HG02623 (cell line): ENCODE measurements around the gene LOXL3.
A peak's percentile ranks its signal among the peaks of the same experiment; 100 is the strongest.
"Not testable (repeated sequence)": the region's sequence is repeated elsewhere in the genome, so short reads cannot be mapped to it uniquely, and the experiment has no call there.

ENCODE experiments used
- ATAC-seq: cut with Tn5 transposase; IDR thresholded peaks from one replicate; pipeline ENCODE4 v1.9.1; 2021; ENCODE audit warnings: moderate library complexity; ENCODE audit not compliant: unreplicated experiment

Gene LOXL3

DNA sequence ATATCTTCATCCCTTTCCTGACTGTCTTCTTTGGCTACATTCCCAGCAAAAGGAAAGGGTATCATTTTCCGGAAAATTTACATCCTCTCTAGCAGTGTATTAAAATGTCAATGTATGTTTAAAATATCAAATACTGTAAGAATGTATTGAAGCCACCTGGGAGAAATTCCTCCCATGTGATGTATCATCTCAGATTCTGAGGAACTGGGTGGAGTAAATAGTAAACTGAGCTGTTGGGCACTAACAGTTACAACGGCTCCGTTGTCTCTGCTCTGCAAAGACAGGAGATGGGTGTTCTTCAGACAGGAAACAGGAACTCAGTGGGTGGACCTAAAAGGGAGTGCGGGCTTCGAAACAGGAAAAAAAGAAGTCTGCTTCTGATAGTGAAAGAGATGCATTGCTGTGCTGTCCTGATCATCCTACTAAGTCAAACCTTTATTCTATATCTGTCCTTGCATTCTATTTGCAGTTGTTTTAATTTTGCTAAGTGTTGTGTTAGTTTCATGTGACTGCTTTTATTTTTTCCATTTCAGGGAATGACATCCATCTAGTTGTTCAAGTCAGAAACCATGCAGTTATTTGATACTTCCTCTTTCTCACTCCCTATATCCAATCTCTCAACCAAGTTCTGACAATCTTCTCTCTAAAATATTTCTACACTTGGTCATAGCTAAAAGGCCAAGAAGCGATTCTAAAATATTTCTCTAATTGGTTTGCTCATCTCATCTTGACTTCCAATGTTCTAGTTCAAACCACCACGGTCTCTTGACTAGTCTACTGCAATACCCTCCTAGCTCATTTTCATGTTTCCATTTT, 20.2 kb upstream of the LOXL3 start:
- ATAC-seq: no peak

DNA sequence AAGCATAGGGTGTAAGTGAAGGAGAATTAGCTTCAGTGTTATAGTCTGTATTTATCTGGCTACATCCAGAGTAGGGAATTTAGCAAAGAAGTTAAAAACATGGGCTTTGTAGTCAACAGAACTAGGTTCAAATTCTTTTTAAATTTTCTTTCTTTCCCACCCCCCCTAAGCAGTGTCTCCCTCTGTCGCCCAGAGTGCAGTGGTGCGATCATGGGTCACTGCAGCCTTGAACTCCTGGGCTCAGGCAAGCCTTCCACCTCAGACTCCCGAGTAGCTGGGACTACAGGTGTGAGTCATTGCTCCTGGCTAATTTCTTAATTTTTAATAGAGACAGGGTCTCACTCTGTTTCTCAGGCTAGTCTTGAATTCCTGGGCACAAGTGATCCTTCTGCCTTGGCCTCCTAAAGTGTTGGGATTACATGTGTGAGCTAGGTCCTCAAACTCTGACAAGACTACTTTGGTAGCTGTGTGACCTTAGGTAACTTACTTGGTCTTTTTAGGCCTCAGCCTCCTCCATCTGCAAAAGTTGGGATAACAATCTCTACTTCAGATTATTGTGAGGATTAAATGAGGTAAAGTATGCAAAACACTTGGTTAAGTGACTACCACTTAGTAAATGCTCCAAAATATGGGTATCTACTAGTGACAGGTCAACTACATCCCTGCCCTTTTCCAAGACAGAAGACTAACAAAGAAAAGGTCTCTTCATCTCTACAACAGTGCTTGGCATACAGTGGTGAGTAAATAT, 18.6 kb upstream of the LOXL3 start:
- no peak for ATAC-seq

DNA sequence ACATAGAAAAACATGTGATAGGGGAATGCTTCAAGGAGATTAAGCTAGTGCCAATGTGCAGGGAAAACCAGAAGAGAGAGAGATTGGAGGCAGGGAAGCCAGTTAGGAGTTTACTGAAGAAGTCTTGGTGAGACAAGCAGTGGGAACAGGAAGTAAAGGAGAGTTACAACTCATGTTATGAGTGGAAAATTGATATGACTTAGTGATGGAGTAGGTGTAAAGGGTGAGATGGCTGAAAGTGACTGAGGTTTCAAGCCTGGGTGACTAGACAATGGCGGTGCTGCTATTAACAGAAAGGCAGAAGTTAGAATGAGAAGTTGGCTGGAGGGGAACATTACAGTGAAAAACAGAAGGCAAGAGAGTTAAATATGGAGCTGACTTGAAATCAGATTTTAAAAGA, 17.3 kb upstream of the LOXL3 start:
- ATAC-seq: peak; percentile 60

DNA sequence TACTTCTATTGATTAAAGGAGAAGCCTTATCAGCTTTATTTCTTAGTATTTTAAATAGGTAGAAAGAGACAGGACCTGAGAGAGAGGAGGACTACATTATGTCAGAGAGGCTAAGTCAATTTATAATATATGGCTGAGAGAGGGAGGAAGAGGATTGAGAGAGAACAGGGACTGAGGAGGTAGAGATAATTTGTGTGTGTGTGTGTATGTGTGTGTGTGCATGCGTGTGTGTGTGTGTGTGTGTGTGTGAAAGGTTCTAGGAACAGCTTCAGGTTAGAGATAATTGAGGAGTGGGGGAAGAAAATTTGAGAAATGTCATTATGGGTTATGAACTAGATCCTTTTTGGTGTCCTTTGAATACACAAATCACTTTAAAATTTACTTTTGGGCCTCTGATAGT, 15.9 kb upstream of the LOXL3 start:
- ATAC-seq: no peak

DNA sequence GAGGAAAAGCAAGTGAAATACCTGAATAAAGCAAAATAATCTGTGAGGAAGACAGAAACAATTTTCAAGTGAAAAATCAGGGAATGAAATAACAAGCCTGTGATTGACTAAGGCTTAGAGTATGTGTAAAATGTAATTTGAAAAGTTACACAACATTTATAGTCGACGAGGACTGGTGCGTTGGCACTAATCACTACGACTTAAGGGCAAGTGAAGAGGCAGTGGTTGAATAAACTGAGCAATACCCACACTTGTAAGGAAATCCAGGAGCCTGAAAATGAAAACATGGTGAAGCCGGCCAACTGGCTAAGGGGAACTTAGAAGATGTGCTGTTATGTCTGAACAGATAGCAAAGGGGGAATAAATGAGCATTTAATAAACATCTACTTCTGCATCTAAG, 14.1 kb upstream of the LOXL3 start:
- ATAC-seq: no peak

DNA sequence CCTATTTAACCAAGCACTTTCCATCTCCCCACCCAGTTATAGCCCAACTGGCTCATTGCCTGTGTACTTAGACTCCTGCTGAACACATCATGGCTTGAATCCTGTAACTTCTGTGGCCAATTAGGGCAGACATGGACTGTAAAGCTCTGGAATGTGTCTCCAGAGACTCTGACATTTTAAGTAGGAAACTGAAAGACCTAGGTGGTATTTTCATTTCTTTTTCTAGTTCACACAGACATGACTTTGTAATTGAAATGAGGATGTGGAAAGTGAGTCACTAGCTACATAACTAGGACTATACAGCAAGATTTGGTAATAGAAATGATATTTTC, 13.0 kb upstream of the LOXL3 start:
- no peak for ATAC-seq

DNA sequence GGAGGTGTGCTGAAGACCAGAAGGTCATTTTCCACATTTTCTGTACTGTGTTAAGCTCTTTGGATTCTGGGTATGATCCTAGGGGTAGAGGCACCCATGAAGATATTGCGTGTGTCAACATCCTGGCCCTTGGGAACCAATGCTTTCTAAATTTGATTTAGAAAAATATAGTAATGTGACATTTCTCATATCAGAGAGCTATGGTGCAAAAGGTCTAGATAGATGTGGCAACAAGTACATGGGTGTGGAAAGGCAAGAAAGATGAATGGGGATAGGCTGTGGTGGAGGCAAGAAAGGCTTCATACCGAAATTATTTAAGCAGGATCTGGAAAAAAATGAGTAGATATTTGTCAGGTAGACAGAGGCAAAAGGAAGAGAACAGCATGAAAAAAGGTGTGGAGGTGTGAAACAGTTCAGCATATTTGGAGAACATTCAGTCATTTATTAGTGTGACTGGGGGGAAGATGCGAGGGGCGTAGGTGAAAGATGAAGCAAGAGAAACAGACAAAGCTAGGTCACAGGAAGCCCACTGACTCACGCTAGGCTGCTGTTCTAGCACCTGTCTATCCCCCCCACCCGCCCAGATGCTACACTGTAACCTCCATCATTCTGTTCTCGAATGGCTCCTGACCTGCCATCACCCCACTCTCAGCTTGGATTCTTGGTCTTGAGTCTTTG, 12.5 kb upstream of the LOXL3 start:
- ATAC-seq: no peak

DNA sequence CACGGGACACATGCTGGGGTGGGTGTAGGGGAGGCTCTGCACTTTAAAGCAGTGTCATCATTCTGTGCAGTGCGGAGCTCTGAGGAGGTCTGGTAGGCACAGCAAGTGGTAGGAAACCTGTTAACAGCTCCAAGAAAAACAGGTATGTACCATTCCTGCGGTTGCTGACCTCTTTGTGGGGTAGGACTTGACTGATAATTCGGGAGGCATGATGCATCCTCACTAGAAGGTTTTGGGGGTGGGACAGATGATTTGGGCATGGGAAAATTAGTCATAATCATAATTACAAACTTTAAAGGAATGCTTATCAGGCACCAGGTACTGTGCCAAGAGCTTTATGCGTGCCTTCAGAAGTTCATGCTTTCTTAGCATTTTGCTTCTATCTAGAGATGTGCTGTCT, 10.5 kb upstream of the LOXL3 start:
- no peak for ATAC-seq

DNA sequence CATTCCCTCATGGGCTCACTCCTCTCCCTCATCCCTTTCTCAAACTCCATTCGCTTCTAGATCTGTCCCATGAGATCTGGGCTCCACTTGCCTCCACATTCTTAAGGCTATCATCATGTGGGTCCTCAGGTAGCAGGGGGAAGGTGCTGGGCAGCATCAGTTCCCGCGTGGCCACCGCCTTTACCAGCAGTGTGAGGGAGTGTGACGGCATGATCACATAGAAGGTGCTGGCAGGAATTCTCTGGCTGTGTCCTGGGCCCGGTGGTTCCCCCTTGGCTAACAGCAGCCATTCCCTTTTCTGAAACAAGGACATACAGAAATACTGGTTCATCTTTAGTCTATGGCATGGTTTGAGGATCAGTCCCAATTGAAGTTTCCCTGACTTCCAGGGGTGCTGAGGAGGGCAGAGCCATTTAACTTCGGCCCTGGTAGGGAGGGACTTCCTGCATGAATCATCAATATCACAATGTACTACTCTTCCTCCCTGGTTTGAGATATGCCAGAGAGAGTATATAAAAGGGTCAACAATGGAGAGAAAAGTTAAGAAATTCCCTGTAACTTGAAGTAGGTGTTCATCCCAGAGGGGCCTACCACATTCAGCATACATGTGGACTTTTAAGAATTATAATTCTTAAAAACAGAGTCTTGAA, 8.5 kb upstream of the LOXL3 start:
- no peak for ATAC-seq

DNA sequence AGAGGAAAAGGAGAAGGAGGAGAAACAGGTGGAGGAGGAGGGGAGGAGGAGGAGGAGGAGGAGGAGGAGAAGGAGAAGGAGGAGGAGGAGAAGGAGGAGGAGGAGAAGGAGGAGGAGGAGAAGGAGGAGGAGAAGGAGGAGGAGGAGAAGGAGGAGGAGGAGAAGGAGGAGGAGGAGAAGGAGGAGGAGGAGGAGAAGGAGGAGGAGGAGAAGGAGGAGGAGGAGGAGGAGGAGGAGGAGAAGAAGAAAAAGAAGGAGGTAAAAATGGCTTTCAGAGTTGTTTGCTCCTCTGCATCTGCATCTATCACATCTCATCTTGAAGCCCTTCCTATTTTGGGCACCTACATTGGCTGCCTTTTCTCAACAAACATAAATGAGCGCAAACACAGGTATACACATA, 7.3 kb upstream of the LOXL3 start:
- not testable (repeated sequence) for ATAC-seq

DNA sequence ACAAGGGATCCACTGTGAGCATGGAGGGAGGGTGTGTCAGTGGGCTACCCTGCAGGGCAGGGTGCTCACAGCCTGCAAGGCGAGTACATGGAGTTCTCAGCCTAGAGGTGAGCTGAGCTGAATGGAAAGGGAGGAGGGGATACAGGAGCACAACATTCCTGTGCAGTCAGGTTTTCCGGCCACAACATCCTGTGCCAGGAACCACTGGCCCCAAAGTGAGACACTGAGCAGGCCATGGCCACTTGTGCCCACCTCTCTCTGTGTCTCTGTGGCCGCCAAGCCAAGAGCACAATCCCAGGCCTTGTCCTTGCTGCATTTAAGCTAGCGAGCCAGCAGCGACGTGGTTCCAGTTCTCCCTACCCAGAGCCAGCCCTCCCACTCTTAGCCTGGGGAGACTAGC, 6.8 kb upstream of the LOXL3 start:
- ATAC-seq: no peak

DNA sequence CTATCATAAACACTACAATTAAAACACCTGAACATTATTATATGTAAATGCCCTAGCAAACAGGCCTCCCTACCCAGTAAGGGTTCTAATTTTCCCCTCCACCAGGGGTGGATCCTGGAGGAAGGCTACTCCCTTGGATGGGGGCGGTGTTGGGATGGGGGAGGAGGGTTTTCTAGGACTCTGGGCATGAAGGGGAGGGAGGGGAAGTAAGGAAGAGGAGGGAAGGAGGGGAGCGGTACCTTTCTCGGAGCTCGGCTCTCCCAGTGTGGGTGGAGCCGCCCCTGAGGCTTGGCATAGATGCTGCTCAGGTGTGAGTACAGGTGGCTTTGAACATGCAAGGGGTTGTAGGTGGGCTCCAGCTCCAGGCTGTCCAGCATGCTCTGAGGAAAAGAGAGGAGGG, 6.2 kb upstream of the LOXL3 start:
- ATAC-seq: no peak

DNA sequence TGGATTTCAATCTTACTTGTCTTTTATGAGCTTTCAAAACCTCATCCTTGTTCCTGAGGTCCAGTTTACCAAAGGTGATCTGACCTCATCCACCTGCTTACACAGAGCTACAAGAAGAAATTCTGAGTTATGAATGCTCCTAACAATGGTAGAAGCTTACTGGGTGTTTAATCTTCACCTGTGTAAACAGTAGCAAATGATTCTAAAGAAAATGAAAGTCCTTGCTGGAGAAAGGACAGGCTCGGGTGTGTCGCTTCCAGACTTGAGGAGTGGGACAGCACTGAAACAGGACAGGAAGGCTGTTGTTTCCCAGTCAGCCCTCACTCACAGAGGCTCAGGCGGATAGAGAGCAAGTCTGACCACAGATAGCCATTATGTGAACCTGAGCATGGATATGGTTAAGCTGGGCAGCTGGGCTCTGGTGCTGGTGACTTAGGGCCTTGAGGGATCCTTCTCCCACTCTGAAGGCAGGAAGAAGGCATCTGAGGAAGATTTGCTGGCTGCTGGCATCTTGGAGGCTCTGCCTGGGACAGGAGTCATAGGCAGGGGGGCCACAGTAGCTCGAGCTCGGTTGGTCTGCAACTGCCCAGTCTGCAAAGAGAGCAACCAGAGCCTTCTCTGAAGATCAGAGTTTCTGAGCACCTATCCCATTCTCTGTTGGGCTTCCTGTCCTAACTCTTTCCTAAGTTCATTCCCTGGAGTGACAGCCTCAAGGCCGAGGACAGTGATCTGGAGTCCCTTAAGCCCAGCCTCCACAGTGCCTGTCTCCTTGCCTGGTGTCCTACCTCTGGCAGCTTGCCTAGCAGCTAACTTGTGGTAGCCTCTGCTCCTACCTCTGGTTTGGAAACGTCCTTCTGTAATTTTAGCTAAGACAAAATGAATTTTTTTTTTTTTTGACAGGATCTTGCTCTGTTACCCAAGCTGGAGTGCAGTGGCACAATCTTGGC, 4.8 kb upstream of the LOXL3 start:
- ATAC-seq: no peak

DNA sequence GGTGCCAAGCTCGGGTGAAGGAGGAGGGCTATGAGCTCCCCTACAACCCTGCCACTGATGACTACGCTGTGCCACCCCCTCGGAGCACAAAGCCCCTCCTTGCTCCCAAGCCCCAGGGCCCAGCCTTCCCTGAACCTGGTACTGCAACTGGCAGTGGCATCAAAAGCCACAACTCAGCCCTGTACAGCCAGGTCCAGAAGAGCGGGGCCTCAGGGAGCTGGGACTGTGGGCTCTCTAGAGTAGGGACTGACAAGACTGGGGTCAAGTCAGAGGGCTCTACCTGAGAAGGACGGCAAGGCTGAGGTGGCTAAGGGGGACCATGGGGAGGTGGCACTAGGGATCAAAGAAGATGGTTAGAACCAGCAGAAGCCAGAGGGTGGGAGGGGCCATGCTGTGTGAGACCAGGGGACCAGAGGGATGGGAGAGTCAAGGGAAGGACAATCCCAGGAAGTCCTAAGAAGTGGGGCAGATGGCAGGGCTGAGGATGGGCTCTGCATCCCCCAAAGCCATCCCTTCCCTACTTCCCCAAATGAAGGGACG, 3.2 kb upstream of the LOXL3 start:
- no peak for ATAC-seq

DNA sequence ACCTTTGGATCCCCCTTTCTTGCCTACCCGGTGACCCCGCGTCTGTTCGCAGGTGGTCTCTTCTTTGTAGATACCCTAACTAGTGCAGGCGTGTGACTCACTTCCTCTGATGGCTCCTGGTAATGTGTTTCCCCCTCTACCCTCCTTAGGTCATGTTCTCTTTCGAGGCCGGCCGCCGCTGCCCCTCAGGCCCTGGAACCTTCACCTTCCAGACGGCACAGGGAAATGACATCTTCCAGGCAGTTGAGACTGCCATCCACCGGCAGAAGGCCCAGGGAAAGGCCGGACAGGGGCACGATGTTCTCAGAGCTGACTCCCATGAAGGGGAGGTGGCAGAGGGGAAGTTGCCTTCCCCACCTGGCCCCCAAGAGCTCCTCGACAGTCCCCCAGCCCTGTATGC, 2.4 kb upstream of the LOXL3 start:
- no peak for ATAC-seq

DNA sequence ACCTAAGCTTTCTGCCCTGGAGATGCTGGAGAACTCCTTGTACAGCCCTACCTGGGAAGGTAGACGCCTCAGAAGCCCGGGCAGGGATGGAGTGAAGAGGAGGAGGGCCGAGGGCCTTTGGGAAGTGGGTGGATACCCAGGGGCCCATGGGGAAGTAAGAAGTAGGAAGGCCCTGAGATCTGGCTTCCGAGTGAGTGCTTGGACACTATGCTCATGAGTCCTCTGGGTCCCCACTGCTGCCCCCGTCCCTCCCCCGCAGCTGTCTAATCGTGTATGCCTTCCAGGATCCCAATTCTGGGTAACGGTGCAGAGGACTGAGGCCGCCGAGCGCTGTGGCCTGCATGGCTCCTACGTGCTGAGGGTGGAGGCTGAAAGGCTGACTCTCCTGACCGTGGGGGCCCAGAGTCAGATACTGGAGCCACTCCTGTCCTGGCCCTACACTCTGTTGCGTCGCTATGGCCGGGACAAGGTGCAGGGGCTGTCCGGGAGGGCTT, 1.9 kb upstream of the LOXL3 start:
- ATAC-seq: no peak

DNA sequence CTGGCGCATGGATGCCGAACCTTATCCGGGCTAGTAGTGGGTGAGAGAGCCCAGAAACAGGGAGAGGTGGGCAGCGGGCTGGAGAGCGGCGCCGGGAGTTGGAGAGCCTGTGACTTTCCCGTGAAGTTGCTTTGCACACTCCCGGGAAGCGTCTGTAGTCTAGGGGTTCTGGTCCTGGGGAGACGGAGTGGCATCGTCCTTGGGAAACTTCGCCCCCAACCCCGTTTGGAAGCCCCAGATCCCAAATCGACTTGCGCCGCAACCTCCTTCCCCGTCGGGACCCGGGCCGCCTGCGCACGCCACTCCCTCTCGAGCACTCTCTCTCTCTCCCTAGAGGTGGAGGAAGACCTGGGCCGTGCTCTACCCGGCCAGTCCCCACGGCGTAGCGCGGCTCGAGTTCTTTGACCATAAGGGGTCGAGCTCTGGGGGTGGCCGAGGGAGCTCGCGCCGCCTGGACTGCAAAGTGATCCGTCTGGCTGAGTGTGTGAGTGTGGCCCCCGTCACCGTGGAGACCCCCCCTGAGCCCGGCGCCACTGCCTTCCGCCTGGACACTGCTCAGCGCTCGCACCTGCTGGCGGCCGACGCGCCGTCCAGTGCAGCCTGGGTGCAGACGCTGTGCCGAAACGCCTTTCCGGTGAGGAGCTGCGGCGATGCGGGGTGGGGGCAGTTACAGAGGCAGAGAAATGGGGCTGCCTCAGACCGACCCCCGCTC, 1.2 kb upstream of the LOXL3 start:
- ATAC-seq: peak; percentile 48

DNA sequence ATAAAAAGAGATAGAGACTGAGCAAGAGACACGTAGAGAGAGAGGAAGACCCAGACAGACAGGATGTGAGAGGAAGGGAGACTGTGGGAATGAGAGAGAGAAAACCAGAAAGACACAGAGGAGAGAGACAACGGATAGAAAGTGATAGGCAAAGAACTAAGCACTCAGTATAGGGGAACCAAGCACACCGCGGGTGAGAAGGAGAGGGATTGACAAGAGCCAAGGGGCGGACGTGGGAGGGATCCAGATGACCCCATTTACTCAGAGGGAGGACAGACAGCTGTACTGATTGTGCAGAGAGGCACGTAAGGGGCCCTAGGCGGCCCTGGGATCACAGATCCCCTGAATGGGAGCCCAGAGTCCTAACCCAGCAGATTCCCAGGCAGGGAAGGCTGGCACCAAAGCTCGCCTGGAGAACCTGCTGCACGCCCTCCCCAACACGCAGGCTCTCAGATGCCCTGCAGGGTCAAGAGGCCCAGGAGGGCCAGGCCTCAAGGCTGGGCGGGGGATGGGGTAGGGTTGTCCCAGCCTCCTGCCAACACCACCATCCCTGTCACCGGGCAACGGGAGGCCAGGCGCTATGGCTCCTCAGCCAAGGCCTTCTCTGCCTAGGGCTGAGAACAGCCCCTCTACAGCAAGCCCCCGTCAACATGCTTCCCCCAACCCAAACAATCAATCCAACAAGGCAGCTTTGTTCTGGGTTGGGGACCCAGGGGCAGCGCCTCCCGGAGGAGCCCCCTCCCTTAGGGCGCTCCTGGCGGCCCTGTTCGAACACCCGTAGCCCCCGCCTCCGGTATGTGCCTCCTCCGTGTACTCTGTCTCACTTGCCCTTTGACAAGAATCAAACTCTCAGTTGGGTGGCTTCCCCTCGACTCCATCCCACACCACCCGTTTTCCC, 579 bp downstream of the LOXL3 start:
- ATAC-seq: no peak
